ENCODE data around the gene CDC73. TPM values are rescaled to one million over a fixed set of nuclear protein-coding genes. Genes with fewer than 3 reads are reported as not detected.

CDC73 gene
- total RNA-seq, 1 experiment from 2014 or later: 10.0 TPM

- H4K20me1 ChIP-seq (ENCODE audit: low read length): no peaks in the 10 kb centered on the region
- H3K9me3 ChIP-seq (ENCODE audit: low read length): no peaks in the 10 kb centered on the region
- DNase-seq (no peak), ATAC-seq (no peak)
- H3K36me3 ChIP-seq (ENCODE audit: low read depth, low read length): no peaks in the 10 kb centered on the region
- POLR2A ChIA-PET (ENCODE audit: unreplicated experiment): no interaction called here
- no TSS peak for BruUV-seq (replicated peaks)
- CTCF ChIA-PET: no interaction called here
- no peaks in the 10 kb centered on the region for H3K27me3 ChIP-seq (ENCODE audit: low read length)
- no peak overlapping the region for H3K9ac ChIP-seq (ENCODE audit: low read length)
- no peak for TF ChIP-seq CTCF (conservative IDR thresholded peaks at IDR 0.05; ENCODE audit: low read depth, low read length)
- no peak for TF ChIP-seq EZH2 (IDR thresholded peaks at IDR 0.05; ENCODE audit: low read length, unreplicated experiment)
- TF ChIP-seq EZH2phosphoT487 (IDR thresholded peaks at IDR 0.05; ENCODE audit: borderline replicate concordance, low read length): no peak
- H3K9me2 ChIP-seq (replicated peaks; ENCODE audit: low read length): no peaks in the 10 kb centered on the region
- no peak overlapping the region for H3K4me2 ChIP-seq (ENCODE audit: low read length)
- no peak overlapping the region for H3K4me3 ChIP-seq (ENCODE audit: low read length)
- H2AFZ ChIP-seq (ENCODE audit: low read length): no peak overlapping the region
- intact Hi-C loops (cut with micrococcal nuclease): no loop called here
- H3F3A ChIP-seq (ENCODE audit: low read length, unreplicated experiment): no peaks in the 10 kb centered on the region
- H3K4me1 ChIP-seq (ENCODE audit: insufficient read depth, low read length): no peaks in the 10 kb centered on the region
- H3K79me2 ChIP-seq (ENCODE audit: low read length): no peaks in the 10 kb centered on the region
- no peak overlapping the region for H3K27ac ChIP-seq (ENCODE audit: low read length)
These were observed 115.6 kb downstream of the CDC73 start for GRCh38 chr1:193237381-193237978.

DNA sequence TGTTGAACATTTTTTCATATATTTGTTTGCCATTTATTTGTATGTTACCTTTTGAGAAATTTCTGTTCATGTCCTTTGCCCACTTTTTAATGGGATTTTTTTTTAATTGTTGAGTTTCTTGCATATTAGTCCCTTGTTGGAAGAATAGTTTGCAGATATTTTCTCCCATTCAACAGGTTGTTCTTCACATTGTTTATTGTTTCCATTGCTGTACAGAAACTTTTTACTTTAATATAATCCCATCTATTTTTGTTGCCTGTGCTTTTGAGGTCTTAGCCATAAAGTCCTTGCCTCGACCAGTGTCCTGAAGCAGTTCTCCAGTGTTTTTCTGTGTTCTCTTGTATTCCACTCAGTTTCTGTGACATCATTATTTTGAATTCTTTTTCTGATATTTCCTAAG is 118.8 kb downstream of the CDC73 start:
- Histone ChIP-seq H3K36me3 (ENCODE audit: low read depth, low read length) (no peaks in the 10 kb centered on the region; the same call in 1 of the 2 replicates), H3K27me3 (ENCODE audit: low read length) (no peaks in the 10 kb centered on the region), H3K4me3 (ENCODE audit: low read length) (no peak overlapping the region), H3K9me2 (replicated peaks; ENCODE audit: low read length) (no peaks in the 10 kb centered on the region), H3K9me3 (ENCODE audit: low read length) (no peaks in the 10 kb centered on the region), H3K79me2 (ENCODE audit: low read length) (no peaks in the 10 kb centered on the region), H3K27ac (ENCODE audit: low read length) (no peak overlapping the region), H3F3A (ENCODE audit: low read length, unreplicated experiment) (no peaks in the 10 kb centered on the region), H2AFZ (ENCODE audit: low read length) (no peak overlapping the region), H3K9ac (ENCODE audit: low read length) (no peak overlapping the region), H3K4me2 (ENCODE audit: low read length) (no peak overlapping the region), H4K20me1 (ENCODE audit: low read length) (no peaks in the 10 kb centered on the region), H3K4me1 (ENCODE audit: insufficient read depth, low read length) (no peaks in the 10 kb centered on the region)
- TF ChIP-seq CTCF (conservative IDR thresholded peaks at IDR 0.05; ENCODE audit: low read depth, low read length) (no peak), EZH2 (IDR thresholded peaks at IDR 0.05; ENCODE audit: low read length, unreplicated experiment) (no peak), EZH2phosphoT487 (IDR thresholded peaks at IDR 0.05; ENCODE audit: borderline replicate concordance, low read length) (no peak)
- DNase-seq (no peak), ATAC-seq (no peak)
- POLR2A ChIA-PET (ENCODE audit: unreplicated experiment): no interaction called here
- intact Hi-C loops (cut with micrococcal nuclease): no loop called here
- CTCF ChIA-PET: no interaction called here
- BruUV-seq (replicated peaks): no TSS peak

GRCh38 chr1:193241132-193241827 is 119.4 kb downstream of the CDC73 start:
- Histone ChIP-seq H3K27ac (ENCODE audit: low read length) (no peak overlapping the region), H3K9ac (ENCODE audit: low read length) (no peak overlapping the region), H3K4me1 (ENCODE audit: insufficient read depth, low read length) (no peaks in the 10 kb centered on the region), H3F3A (ENCODE audit: low read length, unreplicated experiment) (no peaks in the 10 kb centered on the region), H3K9me3 (ENCODE audit: low read length) (no peaks in the 10 kb centered on the region), H3K9me2 (replicated peaks; ENCODE audit: low read length) (no peaks in the 10 kb centered on the region), H2AFZ (ENCODE audit: low read length) (no peak overlapping the region), H4K20me1 (ENCODE audit: low read length) (no peaks in the 10 kb centered on the region), H3K79me2 (ENCODE audit: low read length) (no peaks in the 10 kb centered on the region), H3K27me3 (ENCODE audit: low read length) (no peaks in the 10 kb centered on the region), H3K36me3 (ENCODE audit: low read depth, low read length) (no peaks in the 10 kb centered on the region; the same call in 1 of the 2 replicates), H3K4me3 (ENCODE audit: low read length) (no peak overlapping the region), H3K4me2 (ENCODE audit: low read length) (no peak overlapping the region)
- intact Hi-C loops (cut with micrococcal nuclease): no loop called here
- ATAC-seq (no peak), DNase-seq (no peak)
- POLR2A ChIA-PET (ENCODE audit: unreplicated experiment): no interaction called here
- TF ChIP-seq CTCF (conservative IDR thresholded peaks at IDR 0.05; ENCODE audit: low read depth, low read length) (no peak), EZH2phosphoT487 (IDR thresholded peaks at IDR 0.05; ENCODE audit: borderline replicate concordance, low read length) (no peak), EZH2 (IDR thresholded peaks at IDR 0.05; ENCODE audit: low read length, unreplicated experiment) (no peak)
- no TSS peak for BruUV-seq (replicated peaks)
- CTCF ChIA-PET: no interaction called here

All from PC-3 (cell line).